AG09319 (cell line): ENCODE data around the gene KRTDAP.

Experiments used
- DNase-seq: peaks from one replicate; pipeline ENCODE4 v3.0.0-alpha.2; 2010; ENCODE audit warnings: low read depth; ENCODE audit errors: extremely low read depth
- CTCF ChIP-seq: IDR thresholded peaks from 2 replicates; pipeline ENCODE4 v1.5.1; 2011; ENCODE audit warnings: low read depth, mild to moderate bottlenecking, inconsistent platforms, low read length, moderate library complexity

KRTDAP gene

DNA sequence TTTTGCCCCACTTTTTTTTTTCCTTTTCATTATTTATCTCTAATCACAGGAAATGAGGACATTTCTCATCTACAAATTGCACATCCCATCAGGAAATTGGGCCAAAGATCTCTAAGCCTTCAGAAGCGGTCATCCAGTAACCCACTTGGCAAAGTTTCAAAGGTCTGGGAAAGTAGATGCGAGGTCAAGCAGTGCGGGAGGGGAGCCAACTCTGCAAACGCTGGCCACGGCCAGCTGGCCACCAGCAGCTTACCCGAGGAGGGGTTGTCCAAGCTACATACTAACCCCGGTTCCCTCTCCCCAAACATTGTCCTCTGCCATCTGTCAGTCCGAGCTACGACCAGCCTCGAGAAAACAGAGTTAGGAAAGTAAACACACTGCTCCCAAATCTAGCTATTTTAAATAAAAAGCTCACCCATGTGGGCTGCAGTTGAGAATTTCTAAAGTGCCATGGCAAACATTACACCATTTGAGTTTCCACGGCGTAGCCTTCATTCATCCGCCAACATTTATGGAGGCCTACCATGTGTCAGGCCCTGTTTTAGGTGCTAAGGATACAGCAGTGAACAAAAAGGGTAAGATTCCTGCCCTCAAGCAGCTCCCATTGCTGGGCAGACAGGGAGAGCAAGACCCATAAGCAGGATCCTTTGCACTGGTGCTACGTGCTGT is 30.7 kb downstream of the KRTDAP start:
- TF ChIP-seq CTCF, result no peak
- DNase-seq, result no peak

- no peak for TF ChIP-seq CTCF
- no peak for DNase-seq
Observed at GRCh38 chr19:35458731-35459391, 31.4 kb downstream of the KRTDAP start.

DNA sequence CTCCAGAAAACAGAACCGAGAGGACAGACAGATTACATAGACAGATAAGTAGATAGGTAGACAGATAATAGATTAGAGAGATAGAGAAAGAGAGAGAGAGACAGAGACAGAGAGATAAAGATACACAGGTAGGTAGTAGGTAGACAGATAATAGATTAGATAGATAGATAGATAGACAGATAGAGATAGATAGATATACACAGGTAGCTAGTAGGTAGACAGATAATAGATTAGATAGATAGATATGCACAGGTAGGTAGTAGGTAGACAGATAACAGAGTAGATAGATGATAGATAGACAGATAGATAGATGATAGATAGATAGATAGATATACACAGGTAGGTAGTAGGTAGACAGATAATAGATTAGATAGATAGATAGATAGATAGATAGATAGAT is 32.1 kb downstream of the KRTDAP start:
- DNase-seq, result no peak
- TF ChIP-seq CTCF, result no peak

DNA sequence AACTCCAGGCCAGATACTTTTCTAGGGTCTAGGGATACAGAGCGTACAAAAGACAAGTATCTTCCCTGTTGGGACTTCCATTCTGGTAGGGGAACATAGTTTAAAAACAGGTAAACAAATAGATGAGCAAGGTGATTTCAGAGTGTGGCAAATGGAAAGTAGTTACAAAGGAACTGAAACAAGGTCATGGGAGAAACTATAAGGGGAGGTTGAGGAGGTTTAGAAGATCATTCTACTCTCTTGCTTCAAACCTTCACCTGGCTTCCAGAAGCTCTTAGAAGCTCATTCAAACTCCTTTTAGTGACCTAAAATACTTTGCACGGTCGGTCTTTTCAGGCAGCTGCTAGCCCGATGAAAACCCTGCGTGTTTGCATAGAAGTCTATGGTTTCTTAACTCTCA is 33.1 kb downstream of the KRTDAP start:
- TF ChIP-seq CTCF, result no peak
- DNase-seq, result no peak

- TF ChIP-seq CTCF, result no peak
- DNase-seq, result no peak
Observed at GRCh38 chr19:35455616-35456201, 34.6 kb downstream of the KRTDAP start.

DNA sequence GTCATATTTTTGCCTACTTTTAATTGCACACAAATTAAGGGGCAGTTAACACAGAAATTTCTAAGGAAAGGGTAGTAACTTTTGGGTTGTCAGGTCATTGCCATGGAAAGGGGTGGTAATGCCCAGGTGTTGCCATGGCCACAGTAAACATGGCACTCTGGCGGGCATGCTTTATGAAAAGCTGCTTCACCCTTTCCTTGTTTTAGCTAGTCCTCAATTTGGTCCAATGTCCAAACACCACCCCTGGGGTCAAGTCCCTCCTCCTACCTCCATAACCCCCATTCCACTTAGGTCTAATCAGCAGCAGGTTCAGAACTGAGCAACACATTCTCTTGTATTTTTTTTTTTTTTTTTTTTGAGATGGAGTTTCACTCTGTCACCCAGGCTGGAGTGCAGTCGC is 35.6 kb downstream of the KRTDAP start:
- DNase-seq, result no peak

More for the DNA sequence above, 35.6 kb downstream of the KRTDAP start:
- no peak for TF ChIP-seq CTCF
